GM11168 (cell line): ENCODE data around the gene STUB1.

ENCODE experiments used
- in situ Hi-C: fragments of 300-500 bp; cut with MboI; formaldehyde crosslinking; loops from one replicate; pipeline ENCODE4 v1.12.0; 2022; ENCODE audit warnings: low sequenced_read_pairs; ENCODE audit not compliant: unreplicated experiment

STUB1 gene

GRCh38 chr16:709566-710499, 29.6 kb downstream of the STUB1 start:
- in situ Hi-C loops: loop anchor here (5.0 kb wide), 1 partner anchor 77 kb away; the partner anchor contains the start of genes CHTF18 and RPUSD1

- in situ Hi-C loops: loop anchor here (5.0 kb wide), 1 partner anchor 77 kb away; the partner anchor contains the start of genes CHTF18 and RPUSD1
Observed at GRCh38 chr16:710500-711075, 30.4 kb downstream of the STUB1 start.

GRCh38 chr16:711084-711483, 30.9 kb downstream of the STUB1 start:
- in situ Hi-C loops: loop anchor here (5.0 kb wide), 1 partner anchor 76 kb away; the partner anchor contains the start of genes CHTF18 and RPUSD1

- in situ Hi-C loops: loop anchor here (5.0 kb wide), 1 partner anchor 76 kb away; the partner anchor contains the start of genes CHTF18 and RPUSD1
Observed at GRCh38 chr16:711548-712320, 31.5 kb downstream of the STUB1 start.

GRCh38 chr16:712740-713250, 32.6 kb downstream of the STUB1 start:
- in situ Hi-C loops: loop anchor here (5.0 kb wide), 1 partner anchor 75 kb away; the partner anchor contains the start of genes CHTF18 and RPUSD1

- in situ Hi-C loops: loop anchor here (5.0 kb wide), 1 partner anchor 73 kb away; the partner anchor contains the start of genes CHTF18 and RPUSD1
Observed at GRCh38 chr16:714079-714478, 33.9 kb downstream of the STUB1 start.

GRCh38 chr16:714558-715476, 34.6 kb downstream of the STUB1 start, which contains the start of gene METRN:
TSS of gene METRN (plus strand) at chr16:715118. CDS start at chr16:715290, 172 bp downstream.
- in situ Hi-C loops: loop anchor here (5.0 kb wide), 1 partner anchor 72 kb away; the partner anchor contains the start of genes CHTF18 and RPUSD1

GRCh38 chr16:715477-716199, 35.4 kb downstream of the STUB1 start:
- in situ Hi-C loops: no loop called here

- in situ Hi-C loops: no loop called here
Observed at GRCh38 chr16:716200-716568, 36.0 kb downstream of the STUB1 start.

GRCh38 chr16:716768-717325, 36.6 kb downstream of the STUB1 start:
- in situ Hi-C loops: no loop called here

- in situ Hi-C loops: no loop called here
Observed at GRCh38 chr16:717450-718245, 37.4 kb downstream of the STUB1 start.

GRCh38 chr16:718389-718788, 38.2 kb downstream of the STUB1 start:
- in situ Hi-C loops: no loop called here

- in situ Hi-C loops: no loop called here
Observed at GRCh38 chr16:718922-719321, 38.7 kb downstream of the STUB1 start.

GRCh38 chr16:719815-720446, 39.7 kb downstream of the STUB1 start:
- in situ Hi-C loops: no loop called here

GRCh38 chr16:720447-720989, 40.3 kb downstream of the STUB1 start:
- in situ Hi-C loops: no loop called here

- in situ Hi-C loops: no loop called here
Observed at GRCh38 chr16:720990-721764, 41.0 kb downstream of the STUB1 start, which contains the start of gene ANTKMT. TSS of gene ANTKMT (plus strand) at chr16:721146. CDS start at chr16:721275, 129 bp downstream.
